Jurkat, Clone E6-1 (cell line): ENCODE measurements around the gene NEK7.
"Not testable (repeated sequence)": the region's sequence is repeated elsewhere in the genome, so short reads cannot be mapped to it uniquely, and the experiment has no call there.

Source experiments
- DNase-seq: peaks from one replicate; pipeline ENCODE4 v3.0.0-alpha.2; 2011; ENCODE audit warnings: low read depth, low spot score
- H3K4me3 ChIP-seq: 2 replicates; pipeline ENCODE4 v1.5.1; 2011; ENCODE audit warnings: mild to moderate bottlenecking, low read length, control low read depth, moderate library complexity

Gene NEK7

GRCh38 chr1:198187973-198188588 is 31.3 kb downstream of the NEK7 start:
- peak; percentile 97 for DNase-seq
- H3K4me3 ChIP-seq, result peak overlapping the region; percentile 50

- H3K4me3 ChIP-seq, result peak overlapping the region; percentile 50
- no peak for DNase-seq
Measured at GRCh38 chr1:198191117-198191516, 34.3 kb downstream of the NEK7 start.

DNA sequence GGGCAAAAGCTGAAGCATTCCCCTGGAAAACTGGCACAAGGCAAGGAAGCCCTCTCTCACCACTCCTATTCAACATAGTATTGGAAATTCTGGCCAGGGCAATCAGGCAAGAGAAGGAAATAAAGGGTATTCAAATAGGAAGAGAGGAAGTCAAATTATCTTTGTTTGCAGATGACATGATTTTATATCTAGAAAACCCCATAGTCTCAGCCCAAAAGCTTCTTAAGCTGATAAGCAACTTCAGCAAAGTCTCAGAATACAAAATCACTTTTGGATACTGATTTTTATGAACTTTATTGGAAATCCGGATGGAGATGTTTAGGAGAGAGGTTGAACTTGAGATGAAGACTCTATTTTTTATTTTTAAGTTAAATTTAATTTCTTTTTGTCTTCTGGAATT is 37.1 kb downstream of the NEK7 start:
- not testable (repeated sequence) for H3K4me3 ChIP-seq, DNase-seq

- no peak for DNase-seq
- no peak overlapping the region for H3K4me3 ChIP-seq
Measured at GRCh38 chr1:198196630-198197029, 39.8 kb downstream of the NEK7 start.

GRCh38 chr1:198197285-198197684 is 40.5 kb downstream of the NEK7 start:
- no peak overlapping the region for H3K4me3 ChIP-seq
- no peak for DNase-seq

DNA sequence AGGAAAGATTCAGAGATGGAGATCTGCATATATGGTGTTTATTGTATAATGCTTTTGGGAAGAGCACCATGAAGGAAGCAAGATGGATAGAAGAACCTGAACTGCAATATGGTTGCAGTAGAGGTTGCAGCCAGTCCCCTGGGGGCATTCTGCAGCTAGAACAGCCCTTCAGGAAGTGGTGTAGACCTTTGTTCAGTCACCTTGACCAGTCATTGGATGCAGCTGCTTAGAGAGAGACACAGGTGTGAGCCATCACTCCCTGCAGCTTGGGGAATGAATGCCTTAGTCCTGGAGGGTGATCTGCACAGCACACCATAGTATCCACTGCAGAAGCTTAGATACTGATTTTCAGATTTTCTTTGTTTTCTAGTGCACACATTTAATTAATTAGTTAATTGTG is 42.3 kb downstream of the NEK7 start:
- DNase-seq, result no peak
- no peak overlapping the region for H3K4me3 ChIP-seq

GRCh38 chr1:198201956-198202784 is 45.4 kb downstream of the NEK7 start:
- H3K4me3 ChIP-seq, result no peak overlapping the region
- DNase-seq, result no peak

DNA sequence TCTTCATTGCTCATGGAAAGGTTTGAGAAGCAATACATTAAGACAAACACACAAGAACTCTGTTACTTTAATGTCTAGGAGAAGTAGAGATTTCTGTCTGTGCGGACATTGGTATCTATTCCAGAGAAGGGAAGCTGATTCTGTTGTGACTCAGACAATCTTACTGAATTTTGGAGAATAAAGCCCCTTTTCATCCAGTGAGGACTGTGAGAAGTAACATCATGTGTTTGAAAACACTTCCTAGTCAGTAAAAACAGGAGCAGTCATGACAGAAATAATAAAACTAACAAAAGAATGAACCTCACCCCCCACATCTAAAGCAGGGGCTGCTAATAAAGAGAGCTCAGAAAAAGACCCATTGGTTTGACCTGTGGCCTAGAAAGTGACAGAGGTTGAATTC is 46.6 kb downstream of the NEK7 start:
- no peak overlapping the region for H3K4me3 ChIP-seq
- no peak for DNase-seq

DNA sequence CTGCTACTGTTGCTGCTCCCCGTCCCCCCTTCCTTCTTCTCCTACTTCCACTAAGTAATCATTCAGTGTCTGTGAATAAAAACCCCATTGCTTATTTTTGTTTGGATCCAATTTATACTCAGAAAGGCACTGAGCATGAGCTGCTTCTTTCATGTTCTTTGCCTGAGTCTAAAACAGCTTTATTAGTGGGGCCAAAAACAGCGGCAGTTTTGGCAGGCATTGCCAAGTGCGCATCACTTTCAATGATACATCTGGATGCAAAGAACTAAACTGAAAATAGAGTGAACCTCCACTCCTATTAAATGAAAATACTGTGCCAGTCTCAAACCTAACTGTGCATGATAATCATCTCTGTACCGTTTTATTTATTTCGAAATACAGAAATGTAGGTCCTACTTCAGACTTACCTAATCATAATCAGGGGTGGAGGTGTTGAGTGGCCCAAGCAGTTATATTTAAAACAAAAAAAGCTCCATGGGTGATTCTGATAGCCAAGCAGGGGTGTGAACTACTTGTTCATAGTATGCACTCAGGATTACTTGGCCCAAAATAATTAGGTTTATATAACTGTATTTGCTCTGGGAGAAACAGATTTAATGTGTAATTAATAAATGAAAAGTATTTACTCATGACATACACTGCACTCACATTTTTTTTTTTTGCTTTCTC is 48.4 kb downstream of the NEK7 start:
- H3K4me3 ChIP-seq, result no peak overlapping the region
- no peak for DNase-seq

DNA sequence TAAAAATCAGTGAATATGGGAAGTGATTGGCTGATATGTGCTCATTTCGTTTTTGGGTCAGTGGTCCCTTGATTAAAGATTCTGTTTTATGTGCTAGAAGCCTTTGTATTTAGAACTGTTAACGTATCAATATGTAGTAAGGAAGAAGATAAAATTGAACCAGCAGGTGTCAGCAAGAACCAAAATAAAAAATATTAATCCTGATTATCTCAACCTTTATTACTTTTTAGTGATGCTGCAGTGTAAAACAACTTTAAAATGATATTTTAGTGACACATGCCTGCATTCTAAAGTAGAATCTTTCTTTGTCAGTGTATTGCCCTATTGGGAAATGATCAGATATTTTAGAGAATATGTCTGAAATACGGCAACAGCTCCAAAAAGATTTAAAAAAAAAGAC is 49.5 kb downstream of the NEK7 start:
- no peak for DNase-seq
- H3K4me3 ChIP-seq, result no peak overlapping the region

DNA sequence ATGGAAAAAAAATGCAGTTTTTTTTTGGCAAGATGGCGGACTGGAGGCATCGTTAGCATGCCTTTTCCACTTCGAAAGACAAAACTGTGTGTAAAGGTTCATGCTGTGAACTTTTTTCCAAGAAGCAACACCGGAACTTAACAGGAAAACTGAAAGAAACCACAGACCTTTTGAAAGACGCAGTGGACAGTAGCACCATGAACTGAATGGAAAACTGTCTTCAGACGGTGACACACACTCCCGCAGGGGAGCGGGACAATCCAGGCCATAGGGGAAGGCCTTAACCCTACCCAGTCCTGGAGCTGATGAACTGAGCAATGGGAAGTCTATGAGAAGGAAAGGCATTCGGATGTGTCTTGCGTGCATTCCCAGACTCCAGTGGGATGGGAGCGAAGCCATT is 54.9 kb downstream of the NEK7 start:
- H3K4me3 ChIP-seq, result no peak overlapping the region
- no peak for DNase-seq

GRCh38 chr1:198212126-198212525 is 55.3 kb downstream of the NEK7 start:
- DNase-seq, result no peak
- H3K4me3 ChIP-seq, result no peak overlapping the region

GRCh38 chr1:198212675-198213074 is 55.9 kb downstream of the NEK7 start:
- no peak overlapping the region for H3K4me3 ChIP-seq
- no peak for DNase-seq

- no peak for DNase-seq
- no peak overlapping the region for H3K4me3 ChIP-seq
Measured at GRCh38 chr1:198214924-198215323, 58.1 kb downstream of the NEK7 start.

DNA sequence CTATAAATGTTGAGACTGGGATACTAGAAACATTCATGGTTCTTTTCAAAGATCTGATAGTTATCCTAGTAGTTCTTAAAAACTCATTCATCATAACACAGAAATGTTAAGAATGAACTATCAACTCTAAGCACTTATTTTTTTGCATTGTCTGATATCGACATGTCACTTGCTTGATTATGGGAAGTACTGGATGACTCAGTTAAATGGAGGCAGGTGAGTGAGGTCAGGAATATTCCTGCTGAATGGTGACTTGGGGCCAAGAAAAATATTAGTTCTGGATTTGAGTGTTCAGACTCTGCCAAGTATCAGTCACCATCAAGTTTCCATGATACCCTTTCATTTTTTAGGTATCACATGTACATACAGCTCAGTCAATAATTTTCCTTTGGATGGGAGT is 63.6 kb downstream of the NEK7 start:
- DNase-seq, result no peak
- H3K4me3 ChIP-seq, result no peak overlapping the region

GRCh38 chr1:198227010-198227409 is 70.2 kb downstream of the NEK7 start:
- DNase-seq, H3K4me3 ChIP-seq: not testable (repeated sequence)

DNA sequence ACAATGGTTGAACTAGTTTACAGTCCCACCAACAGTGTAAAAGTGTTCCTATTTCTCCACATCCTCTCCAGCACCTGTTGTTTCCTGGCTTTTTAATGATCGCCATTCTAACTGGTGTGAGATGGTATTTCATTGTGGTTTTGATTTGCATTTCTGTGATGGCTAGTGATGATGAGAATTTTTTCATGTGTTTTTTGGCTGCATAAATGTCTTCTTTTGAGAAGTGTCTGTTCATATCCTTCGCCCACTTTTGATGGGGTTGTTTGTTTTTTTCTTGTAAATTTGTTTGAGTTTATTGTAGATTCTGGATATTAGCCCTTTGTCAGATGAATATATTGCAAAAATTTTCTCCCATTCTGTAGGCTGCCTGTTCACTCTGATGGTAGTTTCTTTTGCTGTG is 70.7 kb downstream of the NEK7 start:
- DNase-seq, H3K4me3 ChIP-seq: not testable (repeated sequence)

GRCh38 chr1:198228925-198229324 is 72.1 kb downstream of the NEK7 start:
- no peak overlapping the region for H3K4me3 ChIP-seq
- DNase-seq, result no peak

- no peak for DNase-seq
- no peak overlapping the region for H3K4me3 ChIP-seq
Measured at GRCh38 chr1:198231779-198232178, 75.0 kb downstream of the NEK7 start.

GRCh38 chr1:198232378-198232777 is 75.6 kb downstream of the NEK7 start:
- no peak for DNase-seq
- no peak overlapping the region for H3K4me3 ChIP-seq
